HG02571 (cell line): Measurements from ENCODE around the gene PRDM2.

ENCODE experiments used
- ATAC-seq: cut with Tn5 transposase; IDR thresholded peaks from one replicate; pipeline ENCODE4 v1.9.1; 2021; ENCODE audit warnings: mild to moderate bottlenecking, moderate library complexity; ENCODE audit not compliant: unreplicated experiment

Gene PRDM2

DNA sequence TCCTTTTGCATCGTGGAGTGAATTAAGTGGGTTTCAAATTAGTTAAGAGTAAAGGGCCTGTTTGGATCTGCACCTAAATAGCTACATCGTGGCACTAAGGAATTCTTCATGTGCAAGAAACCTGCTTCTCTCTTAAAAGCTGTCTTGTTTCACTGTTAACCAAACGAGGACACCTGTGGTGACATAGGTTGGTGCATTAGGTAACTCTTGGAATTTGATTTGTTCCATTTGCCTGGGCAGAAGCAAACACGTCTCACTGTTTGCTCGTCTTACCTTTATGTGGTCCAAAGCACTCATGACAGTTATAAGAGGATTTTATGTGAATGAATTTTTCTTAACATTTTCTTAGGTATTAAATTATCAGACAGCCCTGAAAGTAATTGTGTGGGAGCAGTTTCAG is 60.9 kb downstream of the PRDM2 start:
- no peak for ATAC-seq

DNA sequence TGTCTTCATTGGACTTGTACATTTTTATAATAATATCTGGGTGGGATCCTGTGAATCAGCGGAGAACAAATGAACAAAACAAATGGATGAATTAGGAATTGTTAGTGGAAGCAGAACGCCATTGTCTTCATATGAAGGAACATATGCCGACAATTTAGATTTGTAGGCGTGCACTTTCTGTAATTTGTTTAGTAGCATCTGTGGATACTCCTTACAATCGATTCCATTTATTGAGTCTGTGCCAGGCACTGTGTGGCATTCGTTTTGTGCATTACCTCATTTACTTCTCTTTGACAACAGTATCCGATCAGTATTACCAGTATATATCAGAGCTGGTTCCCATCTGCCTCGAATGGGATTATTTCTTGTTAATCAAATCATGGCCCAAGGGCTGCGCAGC is 61.9 kb downstream of the PRDM2 start:
- no peak for ATAC-seq

DNA sequence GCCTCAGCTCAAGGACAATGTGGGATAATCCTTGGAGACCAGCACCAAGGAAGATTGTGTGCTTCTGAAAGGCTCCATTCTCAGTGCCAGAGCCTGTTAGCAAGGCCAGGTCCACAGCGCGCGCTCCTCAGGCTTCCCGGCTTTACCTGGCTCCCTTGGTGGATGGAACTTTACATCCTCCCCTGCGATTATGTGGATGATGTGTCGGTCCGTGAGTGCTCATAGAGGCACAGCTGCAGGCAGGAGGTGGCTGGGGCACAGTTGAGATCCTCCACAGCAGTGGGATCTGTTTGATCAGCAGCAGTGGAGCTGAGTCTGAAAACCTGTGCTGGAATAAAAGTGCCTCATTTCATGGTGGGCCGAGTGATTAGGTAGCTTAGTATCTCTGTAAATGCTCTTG is 62.7 kb downstream of the PRDM2 start:
- ATAC-seq: no peak

DNA sequence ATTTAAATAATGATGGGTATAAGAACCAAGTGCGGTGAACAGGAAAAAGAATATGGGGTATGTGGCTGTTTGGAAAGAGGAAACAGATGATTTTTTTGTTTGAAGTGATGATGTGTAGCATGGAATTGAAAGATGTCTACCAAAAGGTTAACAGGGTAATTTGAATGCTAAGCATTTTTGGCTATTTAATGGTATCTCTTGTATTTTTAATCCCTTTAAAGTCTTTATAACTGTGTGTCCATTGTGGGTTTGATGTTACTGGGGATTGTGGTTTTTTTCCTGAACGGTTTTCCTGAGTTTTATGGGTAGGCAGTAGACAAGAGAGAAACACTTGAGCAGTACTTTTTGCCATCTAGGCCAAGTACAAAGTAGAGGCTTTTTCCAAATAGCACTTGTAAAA is 63.2 kb downstream of the PRDM2 start:
- no peak for ATAC-seq

DNA sequence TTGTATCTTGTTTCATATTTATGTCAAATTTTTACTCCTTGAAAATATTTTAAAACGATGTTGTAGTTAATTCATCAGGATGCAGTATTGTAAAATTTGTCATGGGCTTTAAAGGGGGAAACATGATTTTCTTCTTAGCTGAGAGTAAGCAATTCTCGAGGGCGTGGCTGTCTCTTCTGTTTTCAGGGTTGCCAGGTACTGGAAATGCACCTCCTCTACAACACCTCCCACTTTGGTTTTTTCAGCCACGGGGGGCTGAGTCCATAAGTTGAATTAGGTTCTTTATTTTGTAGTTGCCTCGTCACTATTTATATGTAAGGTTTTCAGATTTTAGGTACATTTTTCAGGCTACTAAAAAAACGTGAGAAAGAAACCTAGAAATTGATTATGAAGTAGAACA is 64.0 kb downstream of the PRDM2 start:
- no peak for ATAC-seq

DNA sequence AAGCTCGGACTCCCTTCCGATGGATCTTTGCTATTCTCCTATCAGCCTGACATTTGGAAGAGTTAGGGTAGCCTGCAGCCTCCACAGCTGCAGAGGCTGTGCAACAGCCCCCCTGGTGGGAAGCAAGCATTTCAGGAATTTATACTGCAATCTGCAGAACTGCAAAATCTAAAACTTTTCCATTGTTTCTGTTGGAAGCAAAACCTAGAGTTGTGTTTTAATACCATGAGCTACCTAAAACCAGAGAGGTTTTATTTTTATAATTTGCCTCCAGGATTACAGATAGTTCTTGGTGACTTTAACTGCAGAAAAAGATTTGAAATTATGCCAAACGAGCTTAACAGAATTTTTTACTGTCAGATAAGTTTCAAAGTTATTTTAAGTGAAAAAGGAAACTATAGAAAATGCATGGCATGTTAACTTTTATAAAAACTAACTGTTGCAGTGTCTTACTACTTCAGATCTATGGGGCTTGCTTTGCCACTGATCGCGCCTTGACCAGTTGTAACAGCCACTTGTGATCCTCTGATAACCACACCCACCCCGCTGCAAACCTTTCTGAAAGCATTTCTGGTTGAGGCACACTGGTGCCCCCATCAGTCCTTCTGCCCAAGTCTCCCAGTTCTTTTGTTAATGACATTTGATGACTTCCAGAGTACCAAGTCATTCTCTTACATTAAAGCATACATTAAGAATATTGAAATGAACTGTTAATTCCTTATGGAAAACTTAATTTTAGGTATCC is 64.8 kb downstream of the PRDM2 start:
- no peak for ATAC-seq

DNA sequence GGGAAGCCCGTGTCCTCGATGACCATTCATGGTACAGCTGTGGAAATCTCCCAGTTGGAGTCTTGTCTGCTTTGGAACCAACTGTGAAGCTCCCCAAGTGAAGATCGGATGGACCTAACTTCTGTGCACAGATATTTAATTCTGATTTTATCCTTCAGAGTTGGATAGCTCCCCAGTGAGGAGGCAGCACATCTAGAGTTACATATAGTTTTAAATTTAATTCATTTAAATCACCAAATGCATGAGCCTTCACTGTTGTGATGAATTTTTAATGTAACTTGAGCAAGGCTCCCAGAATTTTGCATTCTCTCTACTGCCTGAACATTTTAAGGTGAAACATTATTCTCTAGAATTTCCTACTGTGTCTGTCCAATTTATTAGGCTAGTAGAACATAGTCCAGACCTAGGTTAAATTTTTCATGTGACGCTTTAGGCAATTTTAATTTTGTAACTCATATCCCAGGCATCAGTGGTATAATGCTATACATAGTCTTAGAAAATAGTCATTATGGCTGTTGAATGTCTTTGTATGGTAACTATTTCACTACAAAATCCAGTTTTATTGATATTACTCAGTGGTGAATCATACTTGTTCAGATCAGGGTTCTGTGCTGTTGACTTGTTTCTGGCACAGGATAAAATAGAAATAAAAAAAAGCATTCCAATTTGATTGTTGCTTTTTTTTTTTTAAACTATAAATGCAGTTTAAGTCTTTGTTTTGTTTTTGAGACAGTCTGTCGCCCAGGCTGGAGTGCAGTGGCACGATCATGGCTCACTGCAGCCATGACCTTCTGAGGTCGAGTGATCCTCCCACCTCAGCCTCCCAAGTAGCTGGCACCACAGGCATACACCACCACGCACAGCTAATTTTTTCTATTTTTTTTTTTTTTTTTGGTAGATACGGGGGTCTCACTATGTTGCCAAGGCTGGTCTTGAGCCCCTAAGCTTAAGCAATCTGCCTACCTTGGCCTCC is 66.9 kb downstream of the PRDM2 start:
- no peak for ATAC-seq

DNA sequence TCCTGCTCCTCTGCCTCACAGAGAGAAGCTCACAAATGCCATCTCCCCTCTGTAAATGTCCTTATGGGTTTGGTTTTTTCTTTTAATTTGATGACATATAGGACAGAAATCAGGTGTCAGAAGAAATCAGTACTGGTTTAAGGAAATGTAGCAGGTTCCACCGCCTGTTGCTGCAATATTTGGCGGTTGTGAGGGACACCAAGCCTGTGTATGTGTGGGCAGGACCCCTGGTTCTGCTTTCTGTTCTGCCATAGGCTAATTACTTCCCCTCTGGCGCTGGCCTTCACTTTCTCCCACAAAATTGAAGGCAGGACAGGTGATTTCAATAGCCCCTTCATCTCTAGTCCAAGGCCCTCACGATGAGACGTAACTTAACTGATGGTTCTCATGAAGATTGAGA is 69.2 kb downstream of the PRDM2 start:
- no peak for ATAC-seq

DNA sequence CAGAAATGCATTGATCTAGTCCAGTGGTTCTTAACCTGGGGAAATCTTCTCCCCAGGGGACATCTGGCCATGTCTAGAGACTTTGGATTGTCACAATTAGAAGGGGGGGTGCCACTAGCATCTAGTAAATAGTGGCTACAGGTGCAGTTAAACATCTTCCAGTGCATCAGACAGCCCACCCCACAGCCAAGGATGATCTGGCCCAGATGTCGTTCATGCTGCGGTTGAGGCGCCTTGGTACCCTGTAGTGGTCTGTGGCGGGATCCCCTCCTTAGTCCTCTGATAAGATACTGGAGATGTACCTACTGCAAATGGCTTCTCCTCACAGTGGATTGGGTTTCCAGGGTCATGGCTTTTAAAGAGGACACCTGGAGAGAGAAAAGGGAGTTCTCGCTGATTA is 69.8 kb downstream of the PRDM2 start:
- no peak for ATAC-seq

DNA sequence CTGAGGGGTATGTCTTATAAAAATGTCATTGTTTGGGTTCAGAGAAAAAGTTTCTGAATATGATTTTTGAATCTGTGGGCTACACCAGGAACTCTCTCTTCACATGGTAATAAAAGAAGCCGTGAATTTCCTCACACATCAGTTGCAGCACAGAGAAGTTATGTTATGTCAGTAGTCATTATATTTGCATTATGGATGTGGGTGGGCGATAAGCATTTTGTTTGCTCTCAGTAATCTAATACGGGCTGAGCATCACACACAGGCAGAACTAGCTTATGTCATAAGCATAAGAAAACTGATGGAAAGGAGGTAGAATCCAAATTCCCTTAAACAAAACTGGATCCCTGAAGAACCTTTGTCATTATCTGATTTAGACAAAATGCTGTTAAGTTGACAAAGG is 70.8 kb downstream of the PRDM2 start:
- ATAC-seq: no peak

DNA sequence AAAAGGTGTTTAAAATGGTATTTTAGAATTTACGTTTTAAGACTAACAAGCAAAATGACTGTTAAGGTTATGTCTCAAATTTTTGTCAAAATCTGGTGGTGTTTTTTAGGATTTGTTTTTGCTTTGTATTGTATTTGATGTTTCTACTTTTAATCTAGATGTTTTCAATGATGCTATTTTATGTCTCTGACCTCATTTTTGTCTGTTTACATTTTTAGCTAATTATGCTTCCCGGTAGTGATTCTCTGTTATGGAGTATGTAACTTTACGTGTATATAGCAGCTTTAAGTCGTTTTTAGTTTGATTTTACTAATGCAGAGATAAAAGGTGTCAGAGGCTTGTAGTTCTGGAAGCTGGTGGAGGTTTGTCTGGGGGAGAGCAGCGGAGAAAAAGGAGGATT is 71.8 kb downstream of the PRDM2 start:
- ATAC-seq: no peak

DNA sequence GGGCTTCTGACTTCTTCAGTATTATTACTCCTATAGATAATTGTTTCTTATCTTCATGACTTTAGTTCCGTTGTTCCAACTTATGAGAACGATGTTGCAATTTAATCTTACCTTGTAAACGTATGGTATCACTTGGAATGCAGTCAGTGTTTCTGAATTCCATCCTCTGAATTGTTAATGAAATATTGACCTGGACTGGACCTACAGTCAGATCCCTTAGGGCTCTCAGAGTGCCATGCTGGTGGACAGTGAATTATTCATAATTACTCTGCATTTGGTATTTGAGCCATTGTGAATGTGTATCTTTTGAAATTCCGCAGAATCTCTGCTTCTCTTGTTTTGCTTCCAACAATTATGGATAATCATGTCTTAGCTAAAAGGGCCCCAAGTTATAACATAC is 72.3 kb downstream of the PRDM2 start:
- no peak for ATAC-seq

DNA sequence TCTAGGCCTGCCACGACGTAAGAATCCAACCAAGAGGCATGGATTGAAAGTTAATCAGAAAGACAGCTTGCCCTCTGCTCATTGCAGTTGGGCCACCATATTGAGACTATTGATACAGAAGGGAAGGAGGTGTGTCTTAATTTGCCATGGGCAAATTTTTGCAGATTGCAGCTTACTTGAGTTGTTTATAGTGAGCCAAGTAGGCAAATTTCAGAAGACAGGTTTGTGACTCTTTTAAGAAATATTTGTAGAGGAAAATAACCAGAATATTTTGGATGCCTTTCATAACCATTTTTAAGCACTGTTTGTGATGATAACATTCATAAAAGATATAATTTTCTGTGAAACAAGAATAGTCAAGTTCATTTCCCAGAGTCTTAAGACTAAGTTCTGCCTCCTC is 74.1 kb downstream of the PRDM2 start:
- ATAC-seq: no peak

DNA sequence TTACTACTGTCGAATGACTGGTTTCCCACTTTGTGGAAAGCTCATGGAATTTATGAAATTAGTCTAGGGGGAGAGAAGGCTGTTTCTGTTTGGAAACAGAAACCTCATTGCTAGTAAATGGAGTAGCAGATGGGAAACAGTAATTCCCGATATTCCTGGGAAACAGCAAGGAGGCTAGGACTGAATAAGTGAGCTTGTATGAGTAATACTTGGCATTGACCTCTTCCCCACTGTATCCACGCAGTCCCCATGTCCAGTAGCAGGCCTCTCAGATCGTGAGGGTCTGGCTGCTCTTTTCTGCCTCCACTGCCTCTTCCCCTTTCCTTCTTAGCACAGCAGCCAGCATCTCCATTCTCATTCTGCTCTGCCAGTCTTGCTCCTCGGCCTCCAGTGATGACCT is 75.5 kb downstream of the PRDM2 start:
- ATAC-seq: no peak

DNA sequence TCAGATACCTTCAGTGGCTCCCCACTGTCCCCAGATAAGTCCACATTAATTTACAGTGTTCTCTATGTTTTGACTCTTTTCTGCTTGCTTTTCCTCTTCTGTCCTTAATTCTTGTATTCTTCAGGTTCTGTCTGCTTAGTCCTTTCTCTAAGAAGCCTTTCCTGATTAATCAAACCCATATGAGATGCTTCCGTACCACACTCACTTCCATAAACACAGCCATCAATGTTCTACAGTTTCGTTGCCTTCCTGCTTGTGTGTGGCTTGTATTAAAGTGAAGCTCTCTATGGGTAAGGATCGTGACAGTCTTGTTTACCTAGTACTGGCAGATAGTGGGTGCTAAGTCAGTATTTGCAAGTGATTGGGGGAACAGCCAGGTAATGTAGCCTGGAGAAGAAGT is 75.9 kb downstream of the PRDM2 start:
- no peak for ATAC-seq

DNA sequence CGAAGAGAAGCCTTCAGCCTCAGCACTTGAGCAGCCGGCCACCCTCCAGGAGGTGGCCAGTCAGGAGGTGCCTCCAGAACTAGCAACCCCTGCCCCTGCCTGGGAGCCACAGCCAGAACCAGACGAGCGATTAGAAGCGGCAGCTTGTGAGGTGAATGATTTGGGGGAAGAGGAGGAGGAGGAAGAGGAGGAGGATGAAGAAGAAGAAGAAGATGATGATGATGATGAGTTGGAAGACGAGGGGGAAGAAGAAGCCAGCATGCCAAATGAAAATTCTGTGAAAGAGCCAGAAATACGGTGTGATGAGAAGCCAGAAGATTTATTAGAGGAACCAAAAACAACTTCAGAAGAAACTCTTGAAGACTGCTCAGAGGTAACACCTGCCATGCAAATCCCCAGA is 78.4 kb downstream of the PRDM2 start:
- no peak for ATAC-seq

DNA sequence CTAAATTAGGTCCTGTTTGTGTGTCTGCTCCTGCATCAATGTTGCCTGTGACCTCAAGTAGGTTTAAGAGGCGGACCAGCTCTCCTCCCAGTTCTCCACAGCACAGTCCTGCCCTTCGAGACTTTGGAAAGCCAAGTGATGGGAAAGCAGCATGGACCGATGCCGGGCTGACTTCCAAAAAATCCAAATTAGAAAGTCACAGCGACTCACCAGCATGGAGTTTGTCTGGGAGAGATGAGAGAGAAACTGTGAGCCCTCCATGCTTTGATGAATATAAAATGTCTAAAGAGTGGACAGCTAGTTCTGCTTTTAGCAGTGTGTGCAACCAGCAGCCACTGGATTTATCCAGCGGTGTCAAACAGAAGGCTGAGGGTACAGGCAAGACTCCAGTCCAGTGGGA is 79.9 kb downstream of the PRDM2 start:
- ATAC-seq: no peak

DNA sequence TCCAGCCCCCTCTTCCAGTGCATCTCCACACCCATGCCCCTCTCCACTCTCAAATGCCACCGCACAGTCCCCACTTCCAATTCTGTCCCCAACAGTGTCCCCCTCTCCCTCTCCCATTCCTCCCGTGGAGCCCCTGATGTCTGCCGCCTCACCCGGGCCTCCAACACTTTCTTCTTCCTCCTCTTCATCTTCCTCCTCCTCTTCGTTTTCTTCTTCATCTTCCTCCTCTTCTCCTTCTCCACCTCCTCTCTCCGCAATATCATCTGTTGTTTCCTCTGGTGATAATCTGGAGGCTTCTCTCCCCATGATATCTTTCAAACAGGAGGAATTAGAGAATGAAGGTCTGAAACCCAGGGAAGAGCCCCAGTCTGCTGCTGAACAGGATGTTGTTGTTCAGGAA is 80.8 kb downstream of the PRDM2 start:
- no peak for ATAC-seq

DNA sequence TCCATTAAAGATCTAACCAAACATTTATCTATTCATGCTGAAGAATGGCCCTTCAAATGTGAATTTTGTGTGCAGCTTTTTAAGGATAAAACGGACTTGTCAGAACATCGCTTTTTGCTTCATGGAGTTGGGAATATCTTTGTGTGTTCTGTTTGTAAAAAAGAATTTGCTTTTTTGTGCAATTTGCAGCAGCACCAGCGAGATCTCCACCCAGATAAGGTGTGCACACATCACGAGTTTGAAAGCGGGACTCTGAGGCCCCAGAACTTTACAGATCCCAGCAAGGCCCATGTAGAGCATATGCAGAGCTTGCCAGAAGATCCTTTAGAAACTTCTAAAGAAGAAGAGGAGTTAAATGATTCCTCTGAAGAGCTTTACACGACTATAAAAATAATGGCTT is 81.2 kb downstream of the PRDM2 start:
- ATAC-seq: no peak

DNA sequence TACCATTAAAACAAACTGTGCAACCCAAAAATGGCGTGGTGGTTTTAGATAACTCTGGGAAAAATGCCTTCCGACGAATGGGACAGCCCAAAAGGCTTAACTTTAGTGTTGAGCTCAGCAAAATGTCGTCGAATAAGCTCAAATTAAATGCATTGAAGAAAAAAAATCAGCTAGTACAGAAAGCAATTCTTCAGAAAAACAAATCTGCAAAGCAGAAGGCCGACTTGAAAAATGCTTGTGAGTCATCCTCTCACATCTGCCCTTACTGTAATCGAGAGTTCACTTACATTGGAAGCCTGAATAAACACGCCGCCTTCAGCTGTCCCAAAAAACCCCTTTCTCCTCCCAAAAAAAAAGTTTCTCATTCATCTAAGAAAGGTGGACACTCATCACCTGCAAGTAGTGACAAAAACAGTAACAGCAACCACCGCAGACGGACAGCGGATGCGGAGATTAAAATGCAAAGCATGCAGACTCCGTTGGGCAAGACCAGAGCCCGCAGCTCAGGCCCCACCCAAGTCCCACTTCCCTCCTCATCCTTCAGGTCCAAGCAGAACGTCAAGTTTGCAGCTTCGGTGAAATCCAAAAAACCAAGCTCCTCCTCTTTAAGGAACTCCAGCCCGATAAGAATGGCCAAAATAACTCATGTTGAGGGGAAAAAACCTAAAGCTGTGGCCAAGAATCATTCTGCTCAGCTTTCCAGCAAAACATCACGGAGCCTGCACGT is 82.1 kb downstream of the PRDM2 start:
- ATAC-seq: no peak

DNA sequence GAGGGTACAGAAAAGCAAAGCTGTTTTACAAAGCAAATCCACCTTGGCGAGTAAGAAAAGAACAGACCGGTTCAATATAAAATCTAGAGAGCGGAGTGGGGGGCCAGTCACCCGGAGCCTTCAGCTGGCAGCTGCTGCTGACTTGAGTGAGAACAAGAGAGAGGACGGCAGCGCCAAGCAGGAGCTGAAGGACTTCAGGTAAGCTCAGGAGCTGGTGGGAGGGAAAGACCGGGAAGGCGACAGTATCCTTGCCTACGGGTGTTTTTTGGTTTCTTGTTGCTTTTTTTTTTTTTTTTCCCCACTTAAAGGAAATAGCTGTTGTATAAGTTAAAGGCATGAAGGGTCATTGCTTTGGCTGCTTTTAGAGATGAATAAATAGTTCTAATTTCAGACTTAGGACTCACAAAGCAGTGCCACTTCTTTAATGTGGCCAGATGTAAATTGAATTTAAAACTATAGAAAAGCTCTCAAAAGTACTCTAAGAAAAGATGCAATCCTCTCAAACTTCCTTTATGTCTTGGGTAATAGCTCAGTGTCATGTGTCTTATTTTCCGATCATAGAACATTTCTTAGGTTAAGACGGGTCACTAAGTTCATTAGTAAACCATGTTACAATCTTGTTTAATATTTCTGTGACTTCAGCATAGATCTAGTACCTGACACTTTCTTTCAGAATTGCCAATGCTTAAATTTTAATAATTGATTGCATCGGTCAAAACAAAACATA is 82.8 kb downstream of the PRDM2 start:
- ATAC-seq: no peak
